ENCODE data around the gene TRAPPC2B. TPM values are rescaled to one million over a fixed set of nuclear protein-coding genes. Genes with fewer than 3 reads are reported as not detected.

The TRAPPC2B gene
- polyA plus RNA-seq, 1 donor (not counting 4 experiments of a cell fraction or from before 2014, with no cell fraction given): 20.8 TPM

- no peak for TF ChIP-seq EZH2 (IDR thresholded peaks at IDR 0.05; ENCODE audit: low read length)
- no peak for TF ChIP-seq CTCF (optimal IDR thresholded peaks at IDR 0.05 in 1 of 3, IDR thresholded peaks at IDR 0.05 in 1 of 3, conservative IDR thresholded peaks at IDR 0.05 in 1 of 3; ENCODE audit: extremely low read depth in 1 of 3, insufficient read depth in 2 of 3, low read length in 3 of 3)
- no peak overlapping the region for H3K27ac ChIP-seq (ENCODE audit: control insufficient read depth, insufficient read depth, low read length)
- no peaks in the 10 kb centered on the region for H3K9me1 ChIP-seq (ENCODE audit: control insufficient read depth, extremely low read depth, insufficient read depth, low read length)
- no peak overlapping the region for H2AFZ ChIP-seq (ENCODE audit: control insufficient read depth, low read length)
- no peak overlapping the region for H3K9ac ChIP-seq (ENCODE audit: control insufficient read depth, extremely low read depth, insufficient read depth, low read length)
- peaks cover 23 to 28% of the 10 kb centered on the region in 2 experiments for H3K36me3 ChIP-seq (ENCODE audit: control insufficient read depth in 2 of 2, extremely low read depth in 1 of 2, insufficient read depth in 2 of 2, low read length in 2 of 2)
- H3K79me2 ChIP-seq (ENCODE audit: control insufficient read depth, insufficient read depth, low read length): peaks cover 8% of the 10 kb centered on the region
- H3K4me2 ChIP-seq (ENCODE audit: control insufficient read depth, extremely low read depth, insufficient read depth, low read depth, low read length): no peak overlapping the region
- H3K9me3 ChIP-seq (ENCODE audit: control insufficient read depth, low read depth, low read length): no peaks in the 10 kb centered on the region
- no peaks in the 10 kb centered on the region for H4K20me1 ChIP-seq (ENCODE audit: control insufficient read depth, extremely low read depth, insufficient read depth, low read length)
- dilution Hi-C loops (cut with MboI; ENCODE audit: extremely low pct_ligation_motif_present, low sequenced_read_pairs): no loop called here
- no peak for FAIRE-seq
- no peak for DNase-seq (ENCODE audit: low read depth, low spot score)
- H3K4me1 ChIP-seq (ENCODE audit: control insufficient read depth, extremely low read depth, insufficient read depth, low read length): no peaks in the 10 kb centered on the region
- no peaks in the 10 kb centered on the region for H3K27me3 ChIP-seq (ENCODE audit: control insufficient read depth, extremely low read depth, insufficient read depth, low read length)
- no peak overlapping the region for H3K4me3 ChIP-seq (ENCODE audit: control insufficient read depth in 2 of 3, extremely low read depth in 1 of 3, insufficient read depth in 2 of 3, low read depth in 1 of 3, low read length in 3 of 3)
Observed at GRCh38 chr19:57327993-57328392, 35.4 kb upstream of the TRAPPC2B start.

GRCh38 chr19:57334191-57334590, 29.2 kb upstream of the TRAPPC2B start:
- FAIRE-seq (peak; percentile 99), DNase-seq (ENCODE audit: low read depth, low spot score) (peak; percentile 56)
- peak overlapping the region; percentile 69 for H3K4me2 ChIP-seq (ENCODE audit: control insufficient read depth, extremely low read depth, insufficient read depth, low read depth, low read length)
- dilution Hi-C loops (cut with MboI; ENCODE audit: extremely low pct_ligation_motif_present, low sequenced_read_pairs): no loop called here
- H3K4me3 ChIP-seq (ENCODE audit: control insufficient read depth in 2 of 3, extremely low read depth in 1 of 3, insufficient read depth in 2 of 3, low read depth in 1 of 3, low read length in 3 of 3): peak overlapping the region in 1 of 3 experiments; percentile 18
- H3K4me1 ChIP-seq (ENCODE audit: control insufficient read depth, extremely low read depth, insufficient read depth, low read length): peaks cover 12% of the 10 kb centered on the region
- no peaks in the 10 kb centered on the region for H3K9me1 ChIP-seq (ENCODE audit: control insufficient read depth, extremely low read depth, insufficient read depth, low read length)
- no peaks in the 10 kb centered on the region for H4K20me1 ChIP-seq (ENCODE audit: control insufficient read depth, extremely low read depth, insufficient read depth, low read length)
- no peaks in the 10 kb centered on the region for H3K79me2 ChIP-seq (ENCODE audit: control insufficient read depth, insufficient read depth, low read length)
- TF ChIP-seq EZH2 (IDR thresholded peaks at IDR 0.05; ENCODE audit: low read length) (no peak), CTCF (optimal IDR thresholded peaks at IDR 0.05 in 1 of 3, IDR thresholded peaks at IDR 0.05 in 1 of 3, conservative IDR thresholded peaks at IDR 0.05 in 1 of 3; ENCODE audit: extremely low read depth in 1 of 3, insufficient read depth in 2 of 3, low read length in 3 of 3) (no peak)
- no peaks in the 10 kb centered on the region for H3K27me3 ChIP-seq (ENCODE audit: control insufficient read depth, extremely low read depth, insufficient read depth, low read length)
- peak overlapping the region; percentile 48 for H3K27ac ChIP-seq (ENCODE audit: control insufficient read depth, insufficient read depth, low read length)
- H3K36me3 ChIP-seq (ENCODE audit: control insufficient read depth in 2 of 2, extremely low read depth in 1 of 2, insufficient read depth in 2 of 2, low read length in 2 of 2): no peaks in the 10 kb centered on the region
- no peaks in the 10 kb centered on the region for H3K9me3 ChIP-seq (ENCODE audit: control insufficient read depth, low read depth, low read length)
- no peak overlapping the region for H2AFZ ChIP-seq (ENCODE audit: control insufficient read depth, low read length)
- no peak overlapping the region for H3K9ac ChIP-seq (ENCODE audit: control insufficient read depth, extremely low read depth, insufficient read depth, low read length)

Data from keratinocyte (primary cell).